ENCODE data around the gene PSMD1. TPM values are rescaled to one million over a fixed set of nuclear protein-coding genes. Genes with fewer than 3 reads are reported as not detected.

The PSMD1 gene
- total RNA-seq, 1 experiment from 2014 or later = 167 TPM

DNA sequence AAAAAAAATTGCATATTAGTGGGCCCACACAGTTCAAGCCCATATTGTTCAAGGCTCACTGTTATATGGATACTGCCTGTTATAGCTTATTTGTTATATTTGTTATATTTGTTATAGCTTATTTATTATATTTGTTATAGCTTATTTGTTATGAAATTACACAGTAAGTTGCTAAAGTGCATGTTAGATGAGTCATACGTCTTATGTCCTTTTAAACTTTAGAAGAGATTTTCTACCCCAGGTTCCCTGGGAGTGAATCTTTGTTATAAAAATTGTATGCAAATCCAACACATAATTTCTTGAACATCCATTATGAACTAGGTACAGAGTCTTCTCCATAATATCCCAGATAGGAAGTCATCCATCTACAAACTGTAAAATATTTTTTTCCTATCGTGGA lies 46.1 kb downstream of the PSMD1 start:
- H3K27ac ChIP-seq = no peak overlapping the region
- DNase-seq = no peak
- H3K9me3 ChIP-seq (replicated peaks) = no peaks in the 10 kb centered on the region; the same call in 1 of the 2 replicates
- no peak overlapping the region for H3K4me3 ChIP-seq
- H3K27me3 ChIP-seq = no peaks in the 10 kb centered on the region
- H3K4me1 ChIP-seq = no peaks in the 10 kb centered on the region
- H3K36me3 ChIP-seq = peaks cover 51% of the 10 kb centered on the region

GRCh38 chr2:231104115-231104713 lies 47.5 kb downstream of the PSMD1 start:
- no peaks in the 10 kb centered on the region for H3K4me1 ChIP-seq
- H3K4me3 ChIP-seq = no peak overlapping the region
- H3K9me3 ChIP-seq (replicated peaks) = no peaks in the 10 kb centered on the region; the same call in 1 of the 2 replicates
- DNase-seq = peak; percentile 46 to 79
- no peak overlapping the region for H3K27ac ChIP-seq
- H3K36me3 ChIP-seq = peaks cover 51% of the 10 kb centered on the region
- no peaks in the 10 kb centered on the region for H3K27me3 ChIP-seq

DNA sequence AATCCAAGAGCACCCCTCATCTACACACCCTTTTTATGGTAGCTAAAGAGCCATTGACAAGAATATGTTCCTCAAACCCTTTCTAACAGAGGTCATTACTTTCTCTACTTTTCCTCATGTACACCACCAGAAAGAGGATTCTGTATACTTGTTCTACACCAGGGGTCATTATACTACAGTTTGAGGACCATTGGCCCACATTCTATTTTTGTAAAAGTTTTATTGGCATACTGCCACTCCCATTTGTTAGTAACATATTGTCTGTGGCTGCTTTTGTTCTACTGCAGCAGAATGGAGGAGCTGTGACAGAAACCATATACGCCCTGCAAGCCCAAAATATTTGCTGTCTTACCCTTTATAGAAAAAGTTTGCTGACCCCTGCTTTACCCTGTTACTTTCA lies 53.9 kb downstream of the PSMD1 start:
- H3K27ac ChIP-seq = no peak overlapping the region
- H3K4me1 ChIP-seq = no peaks in the 10 kb centered on the region
- no peaks in the 10 kb centered on the region for H3K27me3 ChIP-seq
- no peak overlapping the region for H3K4me3 ChIP-seq
- H3K36me3 ChIP-seq = peaks cover 51% of the 10 kb centered on the region
- H3K9me3 ChIP-seq (replicated peaks) = no peaks in the 10 kb centered on the region
- peak in 1 of 2 experiments; percentile 33 for DNase-seq

DNA sequence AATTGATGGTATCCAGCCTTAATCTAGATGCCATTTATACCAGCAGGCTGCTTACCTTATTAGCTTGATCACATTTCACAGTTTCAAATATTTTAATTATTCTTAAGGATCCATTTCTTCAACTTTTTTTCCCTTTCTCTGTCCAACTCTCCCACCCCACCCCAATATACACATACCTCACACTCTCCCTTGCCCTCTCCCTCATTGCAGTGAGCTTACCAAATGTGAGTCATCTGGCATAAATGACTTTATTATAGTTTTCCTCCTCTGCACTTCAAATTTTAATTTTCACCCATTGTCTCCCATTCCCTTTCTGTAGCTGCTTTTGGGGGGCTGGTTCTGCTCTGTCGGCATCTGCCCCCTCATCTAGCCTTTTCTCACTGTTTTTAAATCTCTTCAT lies 55.3 kb downstream of the PSMD1 start:
- H3K36me3 ChIP-seq = peaks cover 47% of the 10 kb centered on the region
- no peak overlapping the region for H3K27ac ChIP-seq
- H3K4me1 ChIP-seq = no peaks in the 10 kb centered on the region
- H3K4me3 ChIP-seq = no peak overlapping the region
- no peaks in the 10 kb centered on the region; the same call in 1 of the 2 replicates for H3K9me3 ChIP-seq (replicated peaks)
- H3K27me3 ChIP-seq = no peaks in the 10 kb centered on the region
- no peak for DNase-seq

DNA sequence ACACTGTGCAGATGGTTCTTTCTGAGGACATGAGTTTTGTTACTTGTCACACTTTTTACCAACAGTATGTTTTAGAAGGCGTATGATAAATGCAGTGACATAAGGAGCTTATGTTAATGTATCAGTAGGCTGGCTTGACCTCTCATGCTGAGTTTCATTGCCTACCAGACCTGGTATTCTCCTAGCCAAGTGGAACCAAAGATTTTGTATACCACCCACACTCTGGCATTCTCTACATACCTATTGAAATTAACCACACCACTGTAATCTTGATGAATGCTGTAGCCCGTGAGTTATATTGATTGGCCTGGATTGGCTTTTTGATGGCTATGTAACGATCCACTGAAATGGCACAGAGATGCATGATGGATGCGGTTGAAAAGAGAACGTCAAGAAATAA lies 56.8 kb downstream of the PSMD1 start:
- no peaks in the 10 kb centered on the region; the same call in 1 of the 2 replicates for H3K9me3 ChIP-seq (replicated peaks)
- no peak overlapping the region for H3K27ac ChIP-seq
- no peaks in the 10 kb centered on the region for H3K27me3 ChIP-seq
- DNase-seq = no peak
- H3K4me1 ChIP-seq = no peaks in the 10 kb centered on the region
- H3K4me3 ChIP-seq = no peak overlapping the region
- H3K36me3 ChIP-seq = peaks cover 37% of the 10 kb centered on the region

- Histone ChIP-seq H3K27ac (no peak overlapping the region), H3K27me3 (no peaks in the 10 kb centered on the region), H3K4me3 (no peak overlapping the region)
These were observed 59.0 kb downstream of the PSMD1 start for GRCh38 chr2:231115651-231116050.

GRCh38 chr2:231117148-231117547 lies 60.5 kb downstream of the PSMD1 start:
- no peaks in the 10 kb centered on the region; the same call in 1 of the 2 replicates for H3K9me3 ChIP-seq (replicated peaks)
- peaks cover 8% of the 10 kb centered on the region for H3K36me3 ChIP-seq
- H3K27me3 ChIP-seq = no peaks in the 10 kb centered on the region

More at GRCh38 chr2:231115651-231116050, 59.0 kb downstream of the PSMD1 start:
- no peak for DNase-seq
- Histone ChIP-seq H3K4me1 (no peaks in the 10 kb centered on the region; the same call in 1 of the 2 replicates), H3K9me3 (replicated peaks) (no peaks in the 10 kb centered on the region; the same call in 1 of the 2 replicates), H3K36me3 (peaks cover 19% of the 10 kb centered on the region)

GRCh38 chr2:231117922-231118613 lies 61.4 kb downstream of the PSMD1 start:
- no peak overlapping the region for H3K27ac ChIP-seq
- H3K4me3 ChIP-seq = no peak overlapping the region
- H3K9me3 ChIP-seq (replicated peaks) = no peaks in the 10 kb centered on the region; the same call in 1 of the 2 replicates
- H3K4me1 ChIP-seq = peaks cover 8% of the 10 kb centered on the region
- H3K36me3 ChIP-seq = peaks cover 8% of the 10 kb centered on the region
- no peak for DNase-seq
- H3K27me3 ChIP-seq = no peaks in the 10 kb centered on the region

More at GRCh38 chr2:231117148-231117547, 60.5 kb downstream of the PSMD1 start:
- Histone ChIP-seq H3K27ac (no peak overlapping the region), H3K4me1 (no peaks in the 10 kb centered on the region; the same call in 1 of the 2 replicates), H3K4me3 (no peak overlapping the region)
- no peak for DNase-seq

GRCh38 chr2:231118614-231118942 lies 61.9 kb downstream of the PSMD1 start:
- no peak for DNase-seq
- no peak overlapping the region for H3K4me3 ChIP-seq
- peaks cover 8% of the 10 kb centered on the region for H3K36me3 ChIP-seq

GRCh38 chr2:231123362-231123898 lies 66.8 kb downstream of the PSMD1 start:
- Histone ChIP-seq H3K4me3 (0 out of 2 replicates have a peak overlapping the region, but pooled peaks have one; percentile 1), H3K27ac (peak overlapping the region; percentile 21; the same call in 1 of the 2 replicates)
- DNase-seq = peak in 1 of 2 experiments; percentile 59

More at GRCh38 chr2:231118614-231118942, 61.9 kb downstream of the PSMD1 start:
- no peaks in the 10 kb centered on the region for H3K27me3 ChIP-seq
- H3K4me1 ChIP-seq = peaks cover 13% of the 10 kb centered on the region
- H3K9me3 ChIP-seq (replicated peaks) = no peaks in the 10 kb centered on the region; the same call in 1 of the 2 replicates
- no peak overlapping the region for H3K27ac ChIP-seq

GRCh38 chr2:231124838-231125568 lies 68.3 kb downstream of the PSMD1 start, which contains the start of gene HTR2B:
Gene HTR2B (minus strand): TSS chr2:231125042. CDS start chr2:231123764, 1,278 bp downstream.
- peak within 1 kb of the TSS; percentile 30 for H3K27ac ChIP-seq
- H3K4me3 ChIP-seq = no peak within 1 kb of the TSS

More at GRCh38 chr2:231123362-231123898, 66.8 kb downstream of the PSMD1 start:
- Histone ChIP-seq H3K9me3 (replicated peaks) (no peaks in the 10 kb centered on the region), H3K4me1 (peaks cover 33% of the 10 kb centered on the region), H3K36me3 (peaks cover 6% of the 10 kb centered on the region; the same call in 1 of the 2 replicates), H3K27me3 (no peaks in the 10 kb centered on the region)

GRCh38 chr2:231126123-231126522 lies 69.5 kb downstream of the PSMD1 start:
- no peaks in the 10 kb centered on the region for H3K27me3 ChIP-seq
- H3K27ac ChIP-seq = no peak overlapping the region
- no peaks in the 10 kb centered on the region for H3K36me3 ChIP-seq
- no peak overlapping the region for H3K4me3 ChIP-seq
- DNase-seq = no peak
- peaks cover 38% of the 10 kb centered on the region for H3K4me1 ChIP-seq
- no peaks in the 10 kb centered on the region for H3K9me3 ChIP-seq (replicated peaks)

More at GRCh38 chr2:231124838-231125568, 68.3 kb downstream of the PSMD1 start, which contains the start of gene HTR2B:
- Histone ChIP-seq H3K27me3 (no peaks in the 10 kb centered on the region), H3K4me1 (peaks cover 33% of the 10 kb centered on the region), H3K9me3 (replicated peaks) (no peaks in the 10 kb centered on the region), H3K36me3 (peaks cover 3% of the 10 kb centered on the region; the same call in 1 of the 2 replicates)
- DNase-seq = peak; percentile 18 to 64

- Histone ChIP-seq H3K4me1 (peaks cover 44% of the 10 kb centered on the region), H3K4me3 (no peak overlapping the region), H3K27ac (no peak overlapping the region), H3K36me3 (no peaks in the 10 kb centered on the region), H3K9me3 (replicated peaks) (no peaks in the 10 kb centered on the region), H3K27me3 (no peaks in the 10 kb centered on the region)
- no peak for DNase-seq
These were observed 70.8 kb downstream of the PSMD1 start for GRCh38 chr2:231127480-231127879.

DNA sequence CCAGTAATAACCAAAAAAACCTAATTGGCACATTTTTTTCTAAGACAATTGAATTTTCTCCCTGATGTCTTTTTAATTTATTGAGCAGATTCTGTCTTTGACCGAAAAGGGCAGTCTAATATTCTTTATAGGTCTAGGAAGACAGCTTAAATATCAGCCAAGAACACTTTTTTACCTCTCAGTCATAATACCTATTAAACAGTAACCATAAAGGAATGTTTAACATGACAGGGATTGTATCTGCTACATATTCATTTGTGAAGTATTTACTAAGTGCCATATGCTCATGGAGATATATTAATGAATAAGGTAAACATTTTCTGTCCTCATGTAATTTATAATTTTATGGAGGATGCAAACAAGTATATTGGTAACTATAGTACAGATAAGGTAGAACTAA lies 71.3 kb downstream of the PSMD1 start:
- Histone ChIP-seq H3K27ac (no peak overlapping the region), H3K4me1 (peaks cover 42% of the 10 kb centered on the region), H3K27me3 (no peaks in the 10 kb centered on the region), H3K9me3 (replicated peaks) (no peaks in the 10 kb centered on the region), H3K4me3 (no peak overlapping the region), H3K36me3 (no peaks in the 10 kb centered on the region)
- no peak for DNase-seq
